Activated CD4-positive, CD25-positive, alpha-beta regulatory T cell treated with anti-CD3 and anti-CD28 coated beads, Interleukin-2, amount 50 U/mL, for 24 hours (primary cell): ENCODE results near the gene ABHD14A.

Experiments used
- ATAC-seq, 2 donors: fragments of 150-1000 bp; cut with Tn5 transposase; one replicate each; pipeline ENCODE4 v1.10.0; 2021; ENCODE audit warnings: mild to moderate bottlenecking in 1 of 2, moderate library complexity in 1 of 2

Gene ABHD14A

DNA sequence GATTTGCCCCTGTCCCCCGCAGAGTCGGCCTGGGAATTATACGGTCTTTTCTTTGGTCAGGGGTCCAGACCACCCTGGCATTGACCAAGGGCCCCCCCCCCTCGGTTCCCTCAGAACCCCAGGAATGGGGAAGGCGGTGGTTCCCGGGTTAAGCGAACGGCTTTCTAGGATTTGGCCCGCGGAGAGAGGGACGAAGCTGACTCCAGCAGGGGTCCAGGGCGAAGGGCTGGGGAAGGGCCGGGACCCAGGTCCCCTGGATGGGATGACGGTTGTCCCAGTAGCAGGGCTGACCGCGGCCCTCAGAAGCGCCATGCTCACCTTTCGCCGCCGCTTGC is 33.4 kb upstream of the ABHD14A start:
- no peak for ATAC-seq

DNA sequence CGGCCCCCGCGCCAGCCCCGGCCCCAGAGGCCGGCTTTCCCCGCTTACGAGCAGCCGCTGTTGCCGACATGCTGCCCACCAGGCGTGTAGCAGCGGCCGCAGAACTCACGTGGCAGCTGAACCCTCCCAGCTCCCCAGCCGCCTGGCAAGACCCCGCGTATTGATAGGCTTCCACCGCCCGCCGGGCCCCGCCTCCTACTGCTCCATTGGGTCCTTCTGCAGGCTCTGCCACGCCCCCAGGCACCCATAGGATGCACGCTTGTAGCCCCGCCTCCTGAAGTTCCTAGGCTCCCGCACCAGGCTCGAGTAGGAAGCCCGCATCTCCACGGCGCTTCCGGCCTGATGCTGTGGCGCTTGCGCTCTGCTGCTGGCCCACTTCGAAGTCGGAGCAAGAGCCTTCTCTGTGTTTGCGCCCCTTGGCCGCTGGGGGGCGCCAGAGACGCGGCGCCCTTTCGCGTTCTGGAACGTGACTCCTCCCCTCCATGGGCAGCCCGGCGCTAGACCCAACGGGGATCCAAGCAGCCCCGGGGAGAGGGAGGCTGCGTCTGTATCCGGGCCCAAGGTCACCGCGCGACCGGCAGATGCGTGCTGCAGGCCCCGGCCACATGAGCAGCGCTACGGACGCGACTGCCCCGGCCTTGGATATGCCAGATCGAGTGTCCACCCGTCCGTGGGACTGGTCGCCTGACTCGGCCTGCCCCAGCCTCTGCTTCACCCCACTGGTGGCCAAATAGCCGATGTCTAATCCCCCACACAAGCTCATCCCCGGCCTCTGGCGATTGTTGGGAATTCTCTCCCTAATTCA is 32.9 kb upstream of the ABHD14A start, which contains the start of the genes PARP3 and RRP9:
TSS of gene PARP3 (plus strand) at position 566 of the 805 bp plus-strand sequence. CDS start 993 bp downstream, outside the sequence.
TSS of gene RRP9 (minus strand) at position 107 of the 805 bp plus-strand sequence. CDS start at position 70, 37 bp downstream.
- ATAC-seq, result peak; percentile 91 to 92

DNA sequence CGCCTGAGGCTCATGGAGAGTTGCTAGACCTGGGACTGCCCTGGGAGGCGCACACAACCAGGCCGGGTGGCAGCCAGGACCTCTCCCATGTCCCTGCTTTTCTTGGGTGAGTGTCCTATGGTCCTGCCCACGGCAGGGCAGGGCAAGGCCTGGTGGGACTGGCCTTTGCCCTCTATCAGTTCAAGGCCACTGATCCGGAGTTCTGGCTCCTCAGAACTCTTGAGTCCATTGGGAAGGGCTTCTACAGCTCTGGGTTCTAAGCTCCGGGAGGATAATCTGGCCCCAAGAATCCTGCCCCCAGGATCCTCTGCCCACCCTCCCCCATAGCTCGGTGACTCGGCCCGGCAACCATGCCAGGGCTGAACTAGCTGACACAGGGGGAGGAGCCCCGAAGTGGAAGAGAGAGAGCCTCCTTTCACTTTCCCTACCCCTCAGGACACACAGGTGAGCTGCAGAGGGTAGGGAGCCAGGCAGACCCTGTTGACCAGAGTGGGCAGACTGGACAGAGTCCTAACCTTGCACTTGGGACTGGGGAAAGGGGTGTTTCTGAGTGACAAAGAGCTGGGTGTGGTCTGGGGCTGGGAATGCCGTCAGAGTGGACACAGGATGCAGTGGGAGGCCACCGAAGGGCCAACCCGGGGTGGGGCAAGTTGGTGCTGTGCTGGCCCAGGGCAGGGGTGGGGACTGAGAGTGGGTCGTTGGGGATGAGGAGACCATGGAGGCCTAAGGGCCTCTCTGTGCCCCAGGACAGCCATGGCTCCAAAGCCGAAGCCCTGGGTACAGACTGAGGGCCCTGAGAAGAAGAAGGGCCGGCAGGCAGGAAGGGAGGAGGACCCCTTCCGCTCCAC is 32.0 kb upstream of the ABHD14A start:
- peak; percentile 28 to 30 for ATAC-seq

DNA sequence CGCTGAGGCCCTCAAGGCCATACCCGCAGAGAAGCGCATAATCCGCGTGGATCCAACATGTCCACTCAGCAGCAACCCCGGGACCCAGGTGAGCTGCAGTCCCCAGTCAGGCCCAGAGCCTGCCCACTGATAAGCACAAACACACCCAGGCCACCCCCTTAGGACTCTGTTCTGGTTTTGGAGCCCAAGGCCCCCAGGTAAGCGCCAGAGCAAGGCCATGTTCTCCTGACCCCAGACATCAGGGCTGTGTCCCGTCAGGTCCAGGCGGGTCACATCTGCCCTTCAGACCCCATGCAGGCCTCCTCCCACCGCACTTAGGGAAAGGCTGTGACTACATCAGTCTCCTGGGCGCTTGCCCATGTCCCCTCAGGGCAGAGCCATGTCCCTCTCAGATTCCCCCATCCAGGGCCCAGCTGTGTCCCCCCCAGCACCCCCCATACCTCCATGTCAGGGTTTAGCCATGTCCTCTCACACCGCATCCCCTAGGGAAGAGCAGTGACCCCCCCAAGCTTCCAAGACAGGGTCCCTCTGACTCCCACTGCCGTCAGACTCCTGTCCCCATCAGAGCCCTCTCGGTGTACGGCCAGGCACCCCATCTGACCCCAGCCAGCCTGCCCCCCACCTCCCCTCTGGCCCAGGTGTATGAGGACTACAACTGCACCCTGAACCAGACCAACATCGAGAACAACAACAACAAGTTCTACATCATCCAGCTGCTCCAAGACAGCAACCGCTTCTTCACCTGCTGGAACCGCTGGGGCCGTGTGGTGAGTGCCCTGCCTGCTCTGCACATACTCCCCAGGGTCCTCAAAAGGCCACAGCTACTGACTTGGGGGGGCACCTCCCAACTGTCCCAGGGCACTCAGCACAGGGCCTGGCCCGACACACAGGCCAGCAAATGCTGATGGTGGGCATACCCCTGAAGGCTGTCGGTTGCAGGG is 31.1 kb upstream of the ABHD14A start:
- no peak for ATAC-seq

DNA sequence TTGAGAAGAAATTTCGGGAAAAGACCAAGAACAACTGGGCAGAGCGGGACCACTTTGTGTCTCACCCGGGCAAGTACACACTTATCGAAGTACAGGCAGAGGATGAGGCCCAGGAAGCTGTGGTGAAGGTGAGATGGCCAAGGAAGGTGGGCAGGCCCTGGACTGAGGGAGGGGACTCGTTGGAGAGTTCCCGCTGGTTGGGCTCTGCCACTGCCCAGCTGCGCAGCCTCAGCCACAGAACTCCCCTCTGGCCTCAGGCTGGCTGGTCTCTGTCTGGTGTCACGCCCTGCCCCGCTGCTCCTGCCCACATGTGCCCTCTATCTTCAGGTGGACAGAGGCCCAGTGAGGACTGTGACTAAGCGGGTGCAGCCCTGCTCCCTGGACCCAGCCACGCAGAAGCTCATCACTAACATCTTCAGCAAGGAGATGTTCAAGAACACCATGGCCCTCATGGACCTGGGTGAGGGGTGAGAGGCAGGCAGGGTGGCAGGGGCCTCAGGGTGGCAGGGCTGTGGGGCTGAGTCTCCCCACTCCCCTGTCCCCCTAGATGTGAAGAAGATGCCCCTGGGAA is 30.3 kb upstream of the ABHD14A start:
- ATAC-seq, result no peak

DNA sequence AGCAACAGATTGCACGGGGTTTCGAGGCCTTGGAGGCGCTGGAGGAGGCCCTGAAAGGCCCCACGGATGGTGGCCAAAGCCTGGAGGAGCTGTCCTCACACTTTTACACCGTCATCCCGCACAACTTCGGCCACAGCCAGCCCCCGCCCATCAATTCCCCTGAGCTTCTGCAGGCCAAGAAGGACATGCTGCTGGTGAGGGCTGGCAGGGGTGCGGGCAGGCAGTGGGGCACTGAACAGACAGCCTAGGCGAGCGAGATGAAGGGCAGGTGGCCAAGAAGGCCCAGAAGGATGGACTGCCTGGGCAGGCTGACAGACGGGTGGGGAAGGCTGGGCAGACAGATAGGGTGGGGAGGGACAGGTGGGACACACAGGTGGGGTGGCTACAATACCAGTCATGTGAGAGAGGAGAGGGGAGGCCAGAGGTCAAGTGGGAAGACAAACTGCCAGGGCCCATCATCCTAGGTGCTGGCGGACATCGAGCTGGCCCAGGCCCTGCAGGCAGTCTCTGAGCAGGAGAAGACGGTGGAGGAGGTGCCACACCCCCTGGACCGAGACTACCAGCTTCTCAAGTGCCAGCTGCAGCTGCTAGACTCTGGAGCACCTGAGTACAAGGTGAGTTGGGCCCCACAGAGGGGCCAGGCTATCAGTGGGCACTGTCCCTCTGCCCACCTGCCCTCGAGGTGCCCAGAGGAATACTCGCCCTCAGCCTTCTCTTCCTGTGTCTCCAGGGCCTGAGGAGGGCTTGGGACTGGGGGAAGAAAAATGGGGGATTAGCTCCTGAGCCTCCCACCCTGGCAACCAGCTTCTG is 29.6 kb upstream of the ABHD14A start:
- ATAC-seq, result no peak

DNA sequence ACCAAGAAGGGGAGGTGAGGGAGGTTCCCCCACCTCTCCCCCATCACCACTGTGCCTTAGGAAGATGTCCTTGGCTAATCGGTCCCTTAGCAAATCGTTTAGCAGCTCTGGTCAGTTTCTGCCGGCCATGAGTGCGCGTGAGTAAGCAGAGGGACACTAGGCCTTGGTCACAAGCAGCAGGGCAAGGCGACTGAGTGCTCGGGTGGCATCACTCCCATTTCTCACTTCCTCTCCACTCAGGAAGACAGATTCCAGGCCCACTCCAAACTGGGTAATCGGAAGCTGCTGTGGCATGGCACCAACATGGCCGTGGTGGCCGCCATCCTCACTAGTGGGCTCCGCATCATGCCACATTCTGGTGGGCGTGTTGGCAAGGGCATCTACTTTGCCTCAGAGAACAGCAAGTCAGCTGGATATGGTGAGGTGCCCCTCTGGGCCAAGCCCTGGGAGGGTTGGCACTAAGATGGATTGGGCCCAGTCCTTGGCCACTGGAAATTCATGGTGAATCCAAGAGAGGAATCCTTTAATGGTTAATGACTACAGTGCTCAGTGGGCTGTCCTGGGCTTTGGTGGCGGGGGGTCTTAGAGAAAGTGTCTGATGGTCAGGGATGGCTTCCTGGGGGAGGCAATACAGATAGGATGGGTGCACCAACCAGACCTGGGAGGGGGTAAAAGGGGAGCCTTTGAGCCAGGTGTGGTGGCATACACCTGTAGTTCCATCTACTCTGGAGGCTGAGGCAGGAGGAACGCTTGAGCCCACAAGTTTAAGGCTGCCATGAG is 28.7 kb upstream of the ABHD14A start:
- no peak for ATAC-seq

DNA sequence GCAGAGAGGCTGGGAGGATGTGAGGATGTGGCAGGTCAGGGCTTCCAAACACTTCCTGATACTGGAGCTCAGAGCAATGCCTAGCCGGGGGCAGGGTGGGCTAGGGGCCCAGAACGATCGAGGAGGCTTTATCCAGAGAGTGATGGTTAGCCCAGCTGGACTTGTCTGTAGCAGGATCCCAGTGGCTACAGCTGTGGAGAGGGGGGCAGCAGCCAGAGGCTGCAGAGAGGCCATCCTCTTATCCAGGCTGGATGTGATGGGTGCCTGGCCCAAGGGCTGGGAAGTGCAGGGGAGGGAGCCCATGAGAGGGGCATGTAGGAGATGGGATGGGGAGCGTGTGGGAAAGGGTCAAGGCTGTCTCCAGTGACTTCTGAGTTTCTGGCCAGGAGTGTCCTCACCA is 28.1 kb upstream of the ABHD14A start:
- ATAC-seq, result no peak

DNA sequence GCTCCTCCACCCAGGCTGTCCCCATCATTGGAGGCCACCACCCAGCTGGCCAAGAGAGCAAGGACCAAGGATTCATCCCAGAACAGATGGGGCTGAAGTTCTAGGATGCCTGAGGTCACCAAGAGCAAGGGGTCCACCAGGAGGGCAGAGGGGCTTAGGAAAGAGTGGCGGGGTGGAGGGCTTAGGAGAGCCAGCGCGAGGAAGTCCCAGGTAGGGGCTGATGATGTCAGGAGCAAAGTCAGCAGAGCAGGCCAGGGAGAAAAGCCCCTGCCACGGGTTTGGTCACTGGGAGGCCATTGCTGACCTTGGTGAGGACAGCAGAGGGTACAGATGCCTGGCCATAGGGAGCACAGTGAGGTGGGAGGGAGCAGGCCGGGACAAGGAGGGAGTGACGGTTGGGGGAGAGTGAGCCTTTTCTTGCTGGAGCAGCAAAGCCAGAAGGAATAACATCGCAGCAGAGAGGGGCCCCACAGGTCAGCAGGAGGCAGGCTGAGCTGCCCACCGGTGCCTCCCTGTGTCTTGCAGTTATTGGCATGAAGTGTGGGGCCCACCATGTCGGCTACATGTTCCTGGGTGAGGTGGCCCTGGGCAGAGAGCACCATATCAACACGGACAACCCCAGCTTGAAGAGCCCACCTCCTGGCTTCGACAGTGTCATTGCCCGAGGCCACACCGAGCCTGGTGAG is 27.5 kb upstream of the ABHD14A start:
- ATAC-seq, result no peak

DNA sequence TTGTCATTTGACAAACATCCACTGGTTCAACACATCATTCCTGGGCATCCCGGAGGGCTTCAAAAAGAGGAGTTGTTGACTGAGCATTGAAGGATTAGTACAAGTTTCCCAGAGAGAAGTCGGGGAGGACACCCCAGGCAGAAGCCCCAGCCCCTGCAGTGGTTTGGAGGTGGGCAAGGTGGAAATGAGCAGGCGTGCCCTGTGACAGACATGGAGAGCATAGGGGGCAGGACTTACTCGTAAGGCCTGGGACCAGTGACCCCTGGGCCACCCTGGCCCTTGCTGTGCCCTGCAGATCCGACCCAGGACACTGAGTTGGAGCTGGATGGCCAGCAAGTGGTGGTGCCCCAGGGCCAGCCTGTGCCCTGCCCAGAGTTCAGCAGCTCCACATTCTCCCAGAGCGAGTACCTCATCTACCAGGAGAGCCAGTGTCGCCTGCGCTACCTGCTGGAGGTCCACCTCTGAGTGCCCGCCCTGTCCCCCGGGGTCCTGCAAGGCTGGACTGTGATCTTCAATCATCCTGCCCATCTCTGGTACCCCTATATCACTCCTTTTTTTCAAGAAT is 26.8 kb upstream of the ABHD14A start:
- no peak for ATAC-seq

DNA sequence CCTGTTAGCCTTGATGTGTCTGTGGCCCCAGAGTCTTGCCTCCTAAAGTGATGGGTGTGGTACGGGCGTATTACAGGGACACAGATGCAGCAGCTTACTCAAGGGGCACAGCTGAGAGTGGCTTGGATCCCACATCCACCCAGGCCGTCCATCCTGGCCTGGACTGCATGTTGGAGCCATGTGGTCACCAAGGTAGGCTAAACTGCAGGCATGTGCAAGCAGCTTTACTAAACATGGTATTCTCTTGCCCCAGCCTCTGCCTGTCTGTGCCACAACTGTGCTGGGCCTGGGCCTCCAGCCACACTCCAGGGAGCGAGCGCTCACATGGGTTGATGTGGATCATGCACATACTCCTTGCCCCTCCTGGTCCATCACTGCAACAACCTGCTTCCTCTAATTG is 25.7 kb upstream of the ABHD14A start:
- no peak for ATAC-seq

DNA sequence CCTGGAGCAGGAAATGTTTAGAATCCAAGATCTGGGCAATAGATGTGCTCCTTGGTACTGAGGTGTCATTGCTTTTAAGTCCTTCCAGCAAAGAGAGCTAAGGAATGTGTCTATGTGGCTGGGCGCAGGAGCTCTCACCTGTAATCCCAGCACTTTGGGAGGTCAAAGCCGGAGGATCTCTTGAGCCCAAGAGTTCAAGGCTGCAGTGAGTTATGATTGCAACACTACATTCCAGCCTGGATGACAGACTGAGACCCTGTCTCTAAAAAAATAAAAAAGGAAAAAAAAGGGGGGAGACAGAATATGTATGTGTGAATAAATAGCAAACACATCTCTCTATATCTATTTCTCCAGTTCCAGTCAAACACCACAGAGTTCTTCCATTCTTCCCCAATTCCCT is 24.0 kb upstream of the ABHD14A start:
- no peak for ATAC-seq

DNA sequence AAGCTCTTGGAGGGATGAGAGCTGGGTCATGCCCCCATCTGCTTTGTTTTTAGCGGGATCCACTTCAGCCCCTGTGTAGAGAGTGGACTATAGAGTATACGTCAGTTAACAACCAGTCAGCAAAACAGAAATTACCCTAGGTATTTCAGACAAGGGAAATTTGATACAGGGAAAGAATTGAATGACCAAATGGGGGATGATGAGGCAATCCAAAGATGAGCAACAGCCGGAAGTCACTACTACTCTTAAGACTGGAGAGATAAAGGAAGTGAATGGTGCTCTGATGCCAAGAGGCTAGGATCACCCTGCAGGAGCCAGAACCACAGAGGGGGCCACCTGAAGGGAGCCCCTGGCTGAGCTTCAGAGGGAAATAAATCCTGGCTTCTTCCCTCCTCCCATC is 21.4 kb upstream of the ABHD14A start:
- ATAC-seq, result no peak

DNA sequence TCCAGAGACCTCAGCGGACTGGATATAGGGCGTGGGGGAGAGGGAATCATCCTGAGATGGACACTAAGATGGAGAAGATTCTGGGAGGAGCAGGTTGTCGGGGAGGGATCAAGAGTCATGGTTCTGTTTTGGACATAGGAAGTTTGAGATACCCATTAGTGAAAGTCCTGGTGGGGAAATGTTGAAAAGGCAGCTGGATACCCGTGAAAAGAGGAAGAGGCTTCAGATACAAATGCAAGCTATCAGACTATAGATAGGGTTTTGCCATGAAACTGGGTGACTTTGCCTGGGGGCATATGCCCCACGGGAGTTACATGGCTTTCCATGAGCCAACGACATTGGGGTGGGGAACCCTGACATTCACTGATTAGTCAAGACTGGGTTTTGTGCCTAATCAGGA is 20.8 kb upstream of the ABHD14A start:
- ATAC-seq, result no peak

DNA sequence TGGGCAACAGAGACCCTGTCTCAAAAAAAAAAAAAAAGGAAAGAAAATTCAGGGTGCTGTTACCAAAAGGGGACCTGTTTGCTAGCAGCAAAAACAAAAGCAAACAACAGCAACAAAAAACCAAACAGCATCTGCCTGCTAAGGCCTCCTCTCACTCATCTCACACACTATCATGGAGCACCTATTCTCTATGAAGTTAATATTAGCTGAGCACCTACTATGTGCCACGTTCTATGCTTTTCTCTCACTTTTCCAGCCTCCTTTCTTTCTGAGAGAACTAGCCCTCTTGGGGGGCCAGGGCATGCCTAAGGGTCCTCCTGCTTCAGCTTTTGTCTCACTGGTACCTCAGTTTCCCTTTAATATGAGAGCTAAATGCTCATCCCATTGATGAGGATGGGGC is 20.2 kb upstream of the ABHD14A start:
- no peak for ATAC-seq

DNA sequence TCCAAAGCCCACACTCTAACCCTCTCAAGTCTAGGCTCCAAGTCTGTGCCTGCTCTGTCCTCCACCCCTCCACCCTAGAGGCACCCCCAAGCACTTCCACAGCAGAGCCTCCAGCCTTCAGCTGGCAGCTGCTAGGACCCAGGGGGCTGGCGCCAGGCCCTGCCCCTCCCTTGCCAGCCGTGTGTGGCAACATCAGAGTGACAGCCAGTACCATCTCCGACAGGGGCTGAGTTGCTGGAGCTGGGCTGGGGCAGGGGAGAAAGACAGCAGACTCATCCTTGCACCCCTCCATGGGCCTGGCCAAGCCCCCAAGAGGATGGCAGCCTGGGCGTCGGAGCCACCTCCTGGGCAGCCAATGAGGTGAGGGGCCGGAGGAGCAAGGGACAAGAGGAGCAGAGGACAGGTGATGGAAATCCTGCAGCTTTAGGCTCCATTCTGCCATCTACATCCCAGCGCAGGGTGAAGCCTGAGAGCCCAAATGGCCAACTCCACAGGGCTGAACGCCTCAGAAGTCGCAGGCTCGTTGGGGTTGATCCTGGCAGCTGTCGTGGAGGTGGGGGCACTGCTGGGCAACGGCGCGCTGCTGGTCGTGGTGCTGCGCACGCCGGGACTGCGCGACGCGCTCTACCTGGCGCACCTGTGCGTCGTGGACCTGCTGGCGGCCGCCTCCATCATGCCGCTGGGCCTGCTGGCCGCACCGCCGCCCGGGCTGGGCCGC is 19.5 kb upstream of the ABHD14A start, which contains the start of gene GPR62:
TSS of gene GPR62 (plus strand) at position 207 of the 718 bp plus-strand sequence. CDS start at position 479, 272 bp downstream.
- peak in 1 of 2 donors; percentile 10 for ATAC-seq

DNA sequence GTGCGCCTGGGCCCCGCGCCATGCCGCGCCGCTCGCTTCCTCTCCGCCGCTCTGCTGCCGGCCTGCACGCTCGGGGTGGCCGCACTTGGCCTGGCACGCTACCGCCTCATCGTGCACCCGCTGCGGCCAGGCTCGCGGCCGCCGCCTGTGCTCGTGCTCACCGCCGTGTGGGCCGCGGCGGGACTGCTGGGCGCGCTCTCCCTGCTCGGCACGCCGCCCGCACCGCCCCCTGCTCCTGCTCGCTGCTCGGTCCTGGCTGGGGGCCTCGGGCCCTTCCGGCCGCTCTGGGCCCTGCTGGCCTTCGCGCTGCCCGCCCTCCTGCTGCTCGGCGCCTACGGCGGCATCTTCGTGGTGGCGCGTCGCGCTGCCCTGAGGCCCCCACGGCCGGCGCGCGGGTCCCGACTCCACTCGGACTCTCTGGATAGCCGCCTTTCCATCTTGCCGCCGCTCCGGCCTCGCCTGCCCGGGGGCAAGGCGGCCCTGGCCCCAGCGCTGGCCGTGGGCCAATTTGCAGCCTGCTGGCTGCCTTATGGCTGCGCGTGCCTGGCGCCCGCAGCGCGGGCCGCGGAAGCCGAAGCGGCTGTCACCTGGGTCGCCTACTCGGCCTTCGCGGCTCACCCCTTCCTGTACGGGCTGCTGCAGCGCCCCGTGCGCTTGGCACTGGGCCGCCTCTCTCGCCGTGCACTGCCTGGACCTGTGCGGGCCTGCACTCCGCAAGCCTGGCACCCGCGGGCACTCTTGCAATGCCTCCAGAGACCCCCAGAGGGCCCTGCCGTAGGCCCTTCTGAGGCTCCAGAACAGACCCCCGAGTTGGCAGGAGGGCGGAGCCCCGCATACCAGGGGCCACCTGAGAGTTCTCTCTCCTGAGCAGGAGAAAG is 18.7 kb upstream of the ABHD14A start:
- peak; percentile 73 to 74 for ATAC-seq
